Cortex of kidney (tissue), 1 donor: ENCODE measurements around the gene KHDRBS1.
"Not testable (repeated sequence)": the region's sequence is repeated elsewhere in the genome, so short reads cannot be mapped to it uniquely, and the experiment has no call there.

Experiments used
- DNase-seq: peaks from one replicate; lab custom pipeline; 2025; lab: John Stamatoyannopoulos, UW

The KHDRBS1 gene, protein sequence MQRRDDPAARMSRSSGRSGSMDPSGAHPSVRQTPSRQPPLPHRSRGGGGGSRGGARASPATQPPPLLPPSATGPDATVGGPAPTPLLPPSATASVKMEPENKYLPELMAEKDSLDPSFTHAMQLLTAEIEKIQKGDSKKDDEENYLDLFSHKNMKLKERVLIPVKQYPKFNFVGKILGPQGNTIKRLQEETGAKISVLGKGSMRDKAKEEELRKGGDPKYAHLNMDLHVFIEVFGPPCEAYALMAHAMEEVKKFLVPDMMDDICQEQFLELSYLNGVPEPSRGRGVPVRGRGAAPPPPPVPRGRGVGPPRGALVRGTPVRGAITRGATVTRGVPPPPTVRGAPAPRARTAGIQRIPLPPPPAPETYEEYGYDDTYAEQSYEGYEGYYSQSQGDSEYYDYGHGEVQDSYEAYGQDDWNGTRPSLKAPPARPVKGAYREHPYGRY

GRCh38 chr1:32013386-32014198 is at the start of gene KHDRBS1:
TSS of gene KHDRBS1 (plus strand) at chr1:32013868. CDS start at chr1:32013996, 128 bp downstream.
- peak; percentile 94 for DNase-seq

- no peak for DNase-seq
Measured at GRCh38 chr1:31970873-31971272, 42.8 kb upstream of the KHDRBS1 start.

GRCh38 chr1:31976401-31976800 is 37.3 kb upstream of the KHDRBS1 start:
- no peak for DNase-seq

GRCh38 chr1:31977385-31978131 is 36.1 kb upstream of the KHDRBS1 start:
- no peak for DNase-seq

DNA sequence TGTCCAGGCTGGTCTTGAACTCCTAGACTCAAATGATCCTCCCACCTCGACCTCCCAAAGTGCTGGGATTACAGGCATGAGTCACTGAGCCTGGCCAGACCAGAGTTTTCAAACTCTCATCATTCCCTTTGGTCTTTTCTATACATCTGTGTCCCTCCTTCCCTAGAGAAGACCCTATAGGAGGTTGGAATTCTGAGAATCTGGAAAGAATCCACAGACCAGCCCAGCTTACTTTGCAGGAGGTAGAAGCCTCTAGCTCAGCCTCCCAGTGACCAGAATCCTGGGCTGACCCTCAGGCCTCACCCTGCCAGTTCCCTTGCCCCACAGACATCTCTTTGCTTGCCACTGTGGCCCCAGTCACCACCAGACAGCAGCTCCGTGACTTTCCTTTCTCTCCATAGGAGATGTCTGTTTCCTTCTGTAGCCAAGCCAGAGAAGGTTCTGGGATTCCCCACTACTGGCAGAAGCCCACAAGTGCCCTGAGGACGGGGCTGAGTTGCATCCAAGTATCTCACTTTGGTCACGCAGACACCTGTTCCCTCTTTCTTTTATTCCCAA is 34.7 kb upstream of the KHDRBS1 start:
- no peak for DNase-seq

- no peak for DNase-seq
Measured at GRCh38 chr1:31980835-31981455, 32.7 kb upstream of the KHDRBS1 start.

DNA sequence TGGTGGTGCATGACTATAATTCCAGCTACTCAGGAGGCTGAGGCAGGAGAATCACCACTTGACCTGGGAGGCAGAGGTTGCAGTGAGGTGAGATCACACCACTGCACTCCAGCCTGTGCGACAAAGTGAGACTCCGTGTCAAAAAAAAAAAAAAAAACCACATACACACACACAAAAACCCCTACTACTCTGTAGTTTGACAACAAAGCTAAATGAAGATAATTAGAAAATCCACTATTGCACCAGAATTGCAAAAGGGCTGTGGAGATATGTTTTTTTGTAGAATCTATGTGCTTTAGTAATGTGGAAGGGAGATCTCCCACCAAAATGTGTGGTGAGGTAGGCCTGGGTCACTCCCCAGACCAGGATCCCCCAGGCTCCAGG is 32.2 kb upstream of the KHDRBS1 start:
- DNase-seq: no peak

DNA sequence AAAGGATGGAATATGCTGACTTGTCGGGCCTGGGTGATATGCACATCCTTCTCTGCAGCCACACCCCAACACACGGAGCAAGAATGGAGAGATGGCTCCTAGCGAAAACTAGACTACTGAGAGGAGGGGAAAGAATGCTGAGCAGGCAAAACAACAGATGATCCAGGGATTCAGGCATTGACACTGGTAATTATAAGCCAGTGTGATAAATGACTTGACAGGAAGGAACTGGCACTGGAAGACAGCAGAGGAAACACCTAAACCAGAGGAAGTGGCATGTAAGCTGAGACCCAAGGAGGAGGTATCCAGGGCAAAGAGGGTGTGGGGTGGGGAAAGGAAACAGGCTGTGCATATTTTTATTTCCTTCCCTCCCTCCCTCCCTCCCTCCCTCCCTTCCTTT is 31.7 kb upstream of the KHDRBS1 start:
- DNase-seq: no peak

- no peak for DNase-seq
Measured at GRCh38 chr1:31984419-31985347, 29.0 kb upstream of the KHDRBS1 start.

- DNase-seq: no peak
Measured at GRCh38 chr1:31985430-31985829, 28.2 kb upstream of the KHDRBS1 start.

- DNase-seq: no peak
Measured at GRCh38 chr1:31987135-31987619, 26.5 kb upstream of the KHDRBS1 start.

- DNase-seq: no peak
Measured at GRCh38 chr1:31989964-31990363, 23.7 kb upstream of the KHDRBS1 start.

GRCh38 chr1:31991182-31991581 is 22.5 kb upstream of the KHDRBS1 start:
- DNase-seq: no peak

GRCh38 chr1:31995263-31995662 is 18.4 kb upstream of the KHDRBS1 start:
- no peak for DNase-seq

DNA sequence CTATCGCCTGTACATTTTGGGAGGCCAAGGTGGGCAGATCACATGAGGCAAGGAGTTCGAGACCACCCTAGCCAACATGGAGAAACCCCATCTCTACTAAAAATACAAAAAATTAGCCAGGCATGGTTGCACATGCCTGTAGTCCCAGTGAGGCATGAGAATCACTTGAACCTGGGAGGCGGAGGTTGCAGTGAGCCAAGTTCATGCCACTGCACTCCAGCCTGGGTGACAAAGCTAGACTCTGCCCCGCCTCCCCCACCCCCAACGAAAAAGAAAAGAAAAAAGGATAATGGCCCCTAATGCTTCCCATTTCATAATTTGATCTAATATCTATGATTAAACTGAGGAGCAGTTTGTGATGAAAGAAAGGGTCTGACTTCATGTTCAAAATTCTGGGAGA is 17.5 kb upstream of the KHDRBS1 start:
- DNase-seq: not testable (repeated sequence)

DNA sequence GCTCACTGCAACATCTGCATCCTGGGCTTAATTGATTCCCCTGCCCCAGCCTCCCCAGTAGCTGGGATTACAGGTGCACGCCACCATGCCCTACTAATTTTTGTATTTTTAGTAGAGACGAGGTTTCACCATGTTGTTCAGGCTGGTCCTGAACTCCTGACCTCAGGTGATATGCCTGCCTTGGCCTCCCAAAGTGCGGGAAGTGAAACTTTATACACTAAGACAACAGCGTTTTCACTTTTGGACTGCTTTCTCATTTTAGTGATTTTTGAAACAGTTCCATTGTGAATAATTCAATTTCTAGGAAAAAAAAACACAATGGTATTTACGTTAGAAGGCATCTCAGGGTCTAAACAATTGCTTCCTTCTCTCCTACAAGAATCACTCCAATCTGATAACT is 11.8 kb upstream of the KHDRBS1 start:
- DNase-seq: no peak

- DNase-seq: not testable (repeated sequence)
Measured at GRCh38 chr1:32002285-32002684, 11.4 kb upstream of the KHDRBS1 start.

DNA sequence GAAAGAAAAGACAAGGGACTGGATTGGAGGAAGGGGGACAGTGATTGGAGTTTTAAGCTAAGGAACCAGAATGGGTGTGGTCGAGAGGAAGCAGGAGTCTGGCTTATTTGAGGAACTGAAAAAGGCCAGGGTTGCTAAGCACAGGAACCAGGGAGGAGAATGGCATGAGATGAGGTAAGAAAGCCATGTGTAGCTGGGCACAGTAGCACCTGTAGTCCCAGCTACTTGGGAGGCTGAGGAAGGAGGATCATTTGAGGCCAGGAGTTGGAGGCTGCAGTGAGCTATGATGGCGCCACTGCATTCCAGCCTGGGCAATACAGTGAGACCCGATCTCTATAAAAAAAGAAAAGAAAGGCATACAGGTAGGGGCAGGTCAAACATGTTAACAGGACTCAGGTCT is 8.1 kb upstream of the KHDRBS1 start:
- DNase-seq: no peak

DNA sequence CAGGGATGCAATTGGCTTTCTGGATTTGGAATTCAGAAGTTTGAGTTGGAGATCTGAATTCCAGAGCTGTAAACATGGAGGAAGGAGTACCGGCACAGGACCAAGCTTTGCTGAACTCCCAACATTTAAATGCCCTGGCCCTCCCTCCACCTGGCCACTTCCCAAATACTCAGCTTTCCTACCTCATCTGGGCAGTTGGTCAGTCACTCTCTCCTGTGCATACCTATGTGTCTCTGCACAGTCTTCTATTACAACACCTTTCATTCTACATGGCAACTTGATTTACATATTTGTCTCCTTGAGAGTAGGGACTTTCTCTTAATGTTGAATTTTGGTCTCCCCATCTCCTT is 6.1 kb upstream of the KHDRBS1 start:
- DNase-seq: no peak

DNA sequence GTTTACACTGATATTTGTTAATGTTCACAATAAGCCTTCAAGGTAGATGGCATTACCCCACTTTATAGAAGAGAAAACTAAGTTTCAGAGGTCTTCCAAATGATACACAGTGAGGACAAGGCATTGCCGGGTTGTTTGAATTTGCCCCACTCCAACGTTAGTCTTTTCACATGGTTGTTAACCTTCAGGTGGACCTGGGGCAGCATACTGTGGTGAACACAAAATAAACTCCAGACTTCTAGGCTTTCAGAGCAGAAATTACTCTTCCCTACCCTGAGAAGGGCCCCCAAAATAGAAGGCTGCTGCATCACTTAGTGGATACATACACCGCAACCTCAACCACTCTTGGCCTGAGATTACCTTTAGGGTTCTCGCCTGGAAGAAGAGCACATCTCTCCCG is 3.4 kb upstream of the KHDRBS1 start:
- no peak for DNase-seq
